ENCODE results near the gene POLE2.
"Not testable (repeated sequence)": the region's sequence is repeated elsewhere in the genome, so short reads cannot be mapped to it uniquely, and the experiment has no call there.

The POLE2 gene

GRCh38 chr14:49621114-49621881 is 66.7 kb downstream of the POLE2 start:
- peak overlapping the region; percentile 100 for H3K4me3 ChIP-seq (ENCODE audit: low read depth, low read length)
- no peak for TF ChIP-seq CTCF (IDR thresholded peaks at IDR 0.05; ENCODE audit: low read depth, low read length, missing control alignments)
- DNase-seq (ENCODE audit: low read depth), result no peak

- H3K4me3 ChIP-seq (ENCODE audit: low read depth, low read length), result peak within 1 kb of the TSS; percentile 100
- TF ChIP-seq CTCF (IDR thresholded peaks at IDR 0.05; ENCODE audit: low read depth, low read length, missing control alignments), result peak; percentile 29
- DNase-seq (ENCODE audit: low read depth), result peak; percentile 97
These were observed 67.6 kb downstream of the POLE2 start, which contains the start of the genes MGAT2 and RPL36AL for GRCh38 chr14:49620182-49621113. MGAT2 (plus strand) TSS chr14:49620799; CDS start chr14:49621269, 470 bp downstream. RPL36AL (minus strand) TSS chr14:49620626; CDS start chr14:49619104, 1,522 bp downstream.

GRCh38 chr14:49619730-49620129 is 68.3 kb downstream of the POLE2 start:
- DNase-seq (ENCODE audit: low read depth), result no peak
- no peak for TF ChIP-seq CTCF (IDR thresholded peaks at IDR 0.05; ENCODE audit: low read depth, low read length, missing control alignments)
- H3K4me3 ChIP-seq (ENCODE audit: low read depth, low read length), result peak overlapping the region; percentile 100

GRCh38 chr14:49619273-49619672 is 68.7 kb downstream of the POLE2 start:
- DNase-seq (ENCODE audit: low read depth), result not testable (repeated sequence)
- H3K4me3 ChIP-seq (ENCODE audit: low read depth, low read length), result peak overlapping the region; percentile 100

- no peak overlapping the region; the same call in 1 of the 2 replicates for H3K4me3 ChIP-seq (ENCODE audit: low read depth, low read length)
- DNase-seq (ENCODE audit: low read depth), result no peak
- no peak for TF ChIP-seq CTCF (IDR thresholded peaks at IDR 0.05; ENCODE audit: low read depth, low read length, missing control alignments)
These were observed 70.0 kb downstream of the POLE2 start for GRCh38 chr14:49617852-49618519.

- no peak for DNase-seq (ENCODE audit: low read depth)
- TF ChIP-seq CTCF (IDR thresholded peaks at IDR 0.05; ENCODE audit: low read depth, low read length, missing control alignments), result no peak
These were observed 72.2 kb downstream of the POLE2 start for GRCh38 chr14:49615776-49616175.

GRCh38 chr14:49614196-49614595 is 73.8 kb downstream of the POLE2 start:
- no peak for TF ChIP-seq CTCF (IDR thresholded peaks at IDR 0.05; ENCODE audit: low read depth, low read length, missing control alignments)
- DNase-seq (ENCODE audit: low read depth), result no peak
- no peak overlapping the region for H3K4me3 ChIP-seq (ENCODE audit: low read depth, low read length)

More at GRCh38 chr14:49615776-49616175, 72.2 kb downstream of the POLE2 start:
- H3K4me3 ChIP-seq (ENCODE audit: low read depth, low read length), result no peak overlapping the region

Measured in GM12864 (cell line).